ENCODE measurements around the gene MAP2K4.
"Not testable (repeated sequence)": the region's sequence is repeated elsewhere in the genome, so short reads cannot be mapped to it uniquely, and the experiment has no call there.

MAP2K4 gene

DNA sequence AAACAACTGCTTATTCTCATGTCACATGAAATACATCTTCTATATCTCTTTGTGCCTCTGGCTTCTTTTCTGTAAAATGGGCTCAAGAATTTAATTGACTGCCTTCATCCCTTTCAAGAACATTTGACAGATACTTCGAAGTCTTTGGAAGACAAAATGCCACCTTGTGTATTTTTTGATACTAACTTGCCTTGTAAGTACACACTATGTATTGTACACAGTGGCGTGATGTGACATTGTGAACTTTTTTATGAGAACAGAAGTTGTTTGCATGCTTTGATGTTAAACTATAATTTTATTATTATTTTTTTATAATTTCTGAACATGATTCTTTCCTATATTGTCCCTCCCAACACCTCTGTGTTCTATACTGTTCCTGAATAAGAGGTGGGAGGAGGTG is 73.7 kb downstream of the MAP2K4 start:
- no peak for DNase-seq

DNA sequence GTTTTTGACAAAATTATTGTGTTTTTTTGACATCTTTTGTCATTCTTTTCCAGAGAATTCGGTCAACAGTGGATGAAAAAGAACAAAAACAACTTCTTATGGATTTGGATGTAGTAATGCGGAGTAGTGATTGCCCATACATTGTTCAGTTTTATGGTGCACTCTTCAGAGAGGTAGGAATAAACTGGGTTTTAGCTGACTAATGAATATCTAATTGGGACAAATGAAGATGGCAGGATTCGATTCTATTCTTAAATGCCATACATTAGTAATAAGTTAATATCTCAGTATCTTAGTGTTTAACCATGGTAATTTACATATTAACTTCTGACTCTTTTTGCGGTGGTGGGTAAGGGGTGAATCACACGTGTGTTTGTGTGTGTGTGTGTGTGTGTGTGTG is 74.8 kb downstream of the MAP2K4 start:
- DNase-seq: no peak

DNA sequence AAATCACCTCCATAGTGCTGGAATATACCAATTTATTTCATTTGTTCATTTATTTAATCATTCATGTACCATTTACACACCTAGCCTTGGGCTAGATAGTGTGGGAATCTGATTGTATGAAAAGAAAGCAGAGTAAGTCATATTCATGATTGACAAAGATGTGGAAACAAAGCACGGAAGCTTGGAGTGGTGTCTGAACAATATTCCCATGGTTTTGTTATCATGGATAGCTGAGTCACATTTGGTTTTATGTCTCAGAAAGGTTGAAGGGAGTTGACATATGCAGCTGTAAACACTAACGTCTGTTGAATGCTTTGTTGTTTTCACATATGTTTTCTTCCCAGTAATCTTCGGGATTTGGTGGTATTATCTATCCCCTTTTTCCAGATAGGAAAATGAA is 76.6 kb downstream of the MAP2K4 start:
- no peak for DNase-seq

DNA sequence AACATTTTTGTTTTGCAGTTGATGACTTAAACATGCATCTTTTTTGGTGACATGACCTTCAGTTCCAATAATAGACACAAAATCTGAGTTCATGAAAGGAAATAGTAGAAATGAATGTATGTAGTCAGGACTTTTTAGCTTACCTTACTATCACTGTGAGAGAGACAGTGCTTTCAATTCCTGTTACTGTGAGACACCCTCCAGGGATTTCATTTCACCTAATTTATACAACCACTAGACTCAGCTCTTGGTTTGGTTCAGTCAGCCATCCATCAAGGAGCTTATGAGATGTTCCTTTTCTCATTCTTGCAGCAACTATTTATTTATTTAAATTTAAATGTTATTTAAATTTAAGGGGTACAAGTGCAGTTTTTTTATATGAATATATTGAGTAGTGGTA is 77.9 kb downstream of the MAP2K4 start:
- no peak for DNase-seq

DNA sequence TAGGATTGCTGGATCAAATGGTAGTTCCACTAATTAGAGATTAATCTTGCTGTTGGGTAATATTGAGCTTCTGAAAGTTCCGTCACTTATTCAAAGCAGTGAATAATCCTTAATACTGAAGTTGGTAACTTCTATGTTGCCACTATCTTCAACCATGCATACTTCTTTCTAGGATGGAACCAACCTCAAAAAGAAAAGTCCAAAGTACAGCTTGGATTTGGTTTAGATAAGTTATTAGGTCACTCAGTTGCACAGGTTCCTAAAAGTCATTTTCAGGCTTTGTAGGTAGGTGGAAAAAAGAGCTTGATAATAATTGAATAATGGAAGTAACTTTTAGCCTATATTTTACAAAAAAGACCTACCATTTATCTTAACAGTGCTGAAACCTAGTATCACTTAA is 78.7 kb downstream of the MAP2K4 start:
- DNase-seq: no peak

- no peak for DNase-seq
These were observed 84.2 kb downstream of the MAP2K4 start for GRCh38 chr17:12104831-12105230.

DNA sequence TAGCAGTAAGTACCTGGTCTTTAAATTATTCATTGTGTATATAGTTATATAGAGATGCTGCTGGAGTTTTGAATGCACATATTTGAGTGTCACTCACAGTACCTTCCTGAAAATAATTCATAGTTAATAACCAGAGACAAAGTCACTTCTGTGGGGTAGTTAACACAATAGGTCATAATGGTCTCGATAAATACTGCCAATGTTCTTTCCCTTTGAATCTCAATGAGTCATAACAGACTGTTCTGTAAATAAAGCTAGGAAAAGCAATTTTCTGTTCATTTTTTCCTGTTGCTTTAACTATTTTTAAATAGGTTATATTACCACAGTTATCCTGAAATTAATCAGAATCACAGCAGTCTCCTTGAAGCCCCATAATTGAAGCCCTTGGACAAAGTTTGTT is 87.2 kb downstream of the MAP2K4 start:
- DNase-seq: no peak

DNA sequence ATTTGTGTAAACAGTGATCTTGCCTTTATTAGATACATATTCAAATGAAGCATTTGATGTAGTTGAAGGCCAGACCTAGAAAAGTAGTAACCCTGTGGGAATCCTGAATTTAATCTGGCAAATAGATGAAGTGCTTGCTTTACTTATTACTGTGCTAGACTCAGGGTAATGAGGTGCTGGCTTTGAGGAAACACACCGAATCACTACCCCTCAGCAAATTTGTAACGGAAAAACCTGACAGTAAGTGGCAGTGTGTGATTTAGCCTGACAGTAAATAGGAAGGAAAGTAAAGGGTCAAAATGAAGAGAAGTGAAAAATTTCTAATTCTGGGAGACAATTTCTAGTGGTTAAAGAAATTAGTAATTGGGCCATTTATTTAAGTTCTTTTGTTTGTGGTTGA is 90.2 kb downstream of the MAP2K4 start:
- DNase-seq: no peak

DNA sequence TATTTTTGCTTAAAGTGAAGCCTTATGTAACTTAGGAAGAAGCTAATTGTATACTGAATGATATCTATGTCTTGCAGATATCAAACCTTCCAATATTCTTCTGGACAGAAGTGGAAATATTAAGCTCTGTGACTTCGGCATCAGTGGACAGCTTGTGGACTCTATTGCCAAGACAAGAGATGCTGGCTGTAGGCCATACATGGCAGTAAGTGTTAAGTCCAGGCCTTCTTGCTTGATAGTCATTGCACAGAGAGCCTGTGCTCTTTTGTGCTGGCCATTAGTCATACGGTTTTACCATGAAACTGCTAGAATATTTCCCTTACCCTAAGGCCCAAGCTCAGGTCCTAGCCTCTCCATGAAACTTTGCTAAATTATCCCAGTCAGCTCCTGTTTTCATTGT is 92.5 kb downstream of the MAP2K4 start:
- DNase-seq: no peak

DNA sequence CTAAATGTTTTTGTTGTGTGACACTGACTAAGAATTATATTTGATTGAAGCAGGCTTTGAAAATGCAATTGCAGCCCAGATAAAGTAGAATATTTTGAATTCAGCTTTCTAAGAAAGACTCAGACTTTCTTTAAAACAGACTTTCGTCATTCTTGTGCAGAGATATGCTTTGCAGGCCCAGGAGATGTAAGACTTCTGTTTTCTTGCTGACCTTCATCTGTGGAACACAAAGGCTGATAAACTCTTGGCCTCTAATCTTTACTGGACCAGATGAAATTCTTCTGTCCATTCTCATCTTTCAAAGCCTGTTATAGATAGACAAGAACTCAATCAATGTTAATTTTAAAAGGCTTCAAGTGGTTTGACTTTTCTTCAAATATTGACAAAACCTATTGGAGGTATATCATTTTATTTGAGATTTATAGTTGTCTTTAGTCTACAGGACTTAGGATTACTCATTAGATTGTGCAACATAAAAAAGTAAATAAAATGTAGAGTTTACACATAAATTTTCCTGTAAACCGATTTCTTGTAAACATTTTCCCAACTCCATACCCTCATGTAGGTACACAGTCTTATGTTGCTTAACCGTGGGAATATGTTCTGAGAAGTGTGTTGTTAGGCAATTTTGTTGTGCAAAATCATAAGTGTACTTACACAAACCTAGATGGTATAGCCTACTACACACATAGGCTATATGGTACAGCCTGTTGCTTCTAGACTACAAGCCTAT is 94.2 kb downstream of the MAP2K4 start:
- DNase-seq: no peak

DNA sequence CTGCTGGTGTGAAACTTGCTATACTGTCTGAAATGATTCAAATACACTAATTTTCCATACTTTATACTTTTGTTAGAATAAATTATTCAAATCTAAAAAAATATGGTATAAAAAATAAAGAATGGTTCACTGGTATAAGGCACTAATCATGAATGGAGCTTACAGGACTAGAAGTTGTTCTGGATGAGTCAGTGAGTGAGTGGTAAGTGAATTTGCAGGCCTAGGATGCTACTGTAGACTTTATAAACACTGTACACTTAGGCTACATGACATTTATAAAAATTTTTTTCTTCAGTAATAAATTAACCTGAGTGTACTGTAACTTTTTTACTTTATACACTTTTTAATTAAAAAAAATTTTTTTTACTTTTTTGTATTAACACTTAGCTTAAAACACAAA is 95.5 kb downstream of the MAP2K4 start:
- DNase-seq: no peak

- DNase-seq: no peak
These were observed 97.9 kb downstream of the MAP2K4 start for GRCh38 chr17:12118617-12119016.

DNA sequence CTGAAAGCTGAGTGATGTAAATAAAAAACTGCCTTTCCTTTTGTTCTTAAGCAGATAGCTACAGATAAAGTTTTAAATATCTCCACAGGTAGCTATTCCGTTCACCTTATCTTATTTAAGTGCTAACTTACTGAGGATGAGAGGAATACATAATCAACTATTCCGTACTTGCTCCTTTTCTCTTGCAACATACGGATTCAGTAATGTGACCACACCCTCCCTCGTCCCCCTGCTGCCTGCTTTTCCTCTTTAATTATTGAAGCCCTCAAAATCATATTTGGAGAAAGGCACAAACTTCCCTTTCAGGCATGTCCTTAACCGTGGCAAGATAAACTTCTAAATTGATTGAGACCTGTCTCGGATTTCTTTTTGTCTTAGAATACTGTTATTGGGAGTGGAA is 101.4 kb downstream of the MAP2K4 start:
- DNase-seq: no peak

- no peak for DNase-seq
These were observed 106.5 kb downstream of the MAP2K4 start for GRCh38 chr17:12127177-12127576.

DNA sequence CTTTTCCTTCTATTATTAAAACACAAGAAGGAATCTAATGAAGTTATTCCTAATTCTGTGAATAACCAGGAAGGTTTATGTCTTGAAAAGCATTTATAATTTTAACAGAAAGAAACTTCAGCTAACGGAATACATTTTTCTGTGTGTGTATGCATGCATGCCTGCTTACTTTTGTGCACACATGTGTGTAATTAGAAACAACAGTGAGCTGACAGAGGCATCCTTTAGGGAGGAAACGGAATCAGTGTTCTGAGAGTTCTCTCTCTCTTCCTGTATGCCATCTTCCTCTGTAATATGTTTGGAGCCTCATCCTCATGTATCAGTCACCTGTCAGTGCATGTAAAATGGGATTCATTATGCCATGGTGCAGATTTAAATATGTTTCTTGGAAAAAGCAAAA is 107.0 kb downstream of the MAP2K4 start:
- no peak for DNase-seq

GRCh38 chr17:12128946-12129345 is 108.3 kb downstream of the MAP2K4 start:
- no peak for DNase-seq

GRCh38 chr17:12133183-12133582 is 112.5 kb downstream of the MAP2K4 start:
- no peak for DNase-seq

DNA sequence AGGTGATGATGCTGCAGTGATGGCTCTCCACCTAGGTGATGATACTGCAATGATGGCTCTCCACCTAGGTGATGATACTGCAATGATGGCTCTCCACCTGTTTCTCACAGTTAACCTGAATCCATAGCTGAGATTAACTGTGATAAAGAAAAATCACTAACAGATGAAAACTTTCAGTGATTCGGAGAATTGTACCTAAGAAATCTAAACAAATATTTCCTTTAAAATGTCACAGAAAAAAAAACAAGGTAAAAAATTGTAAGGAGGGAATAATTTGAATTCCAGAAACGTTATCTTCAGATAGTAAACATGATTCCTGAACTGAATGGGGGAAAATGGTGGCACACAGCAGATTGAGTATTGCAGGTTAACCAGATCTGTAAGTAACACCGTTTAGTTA is 113.4 kb downstream of the MAP2K4 start:
- DNase-seq: no peak

GRCh38 chr17:12134587-12134986 is 113.9 kb downstream of the MAP2K4 start:
- DNase-seq: no peak

DNA sequence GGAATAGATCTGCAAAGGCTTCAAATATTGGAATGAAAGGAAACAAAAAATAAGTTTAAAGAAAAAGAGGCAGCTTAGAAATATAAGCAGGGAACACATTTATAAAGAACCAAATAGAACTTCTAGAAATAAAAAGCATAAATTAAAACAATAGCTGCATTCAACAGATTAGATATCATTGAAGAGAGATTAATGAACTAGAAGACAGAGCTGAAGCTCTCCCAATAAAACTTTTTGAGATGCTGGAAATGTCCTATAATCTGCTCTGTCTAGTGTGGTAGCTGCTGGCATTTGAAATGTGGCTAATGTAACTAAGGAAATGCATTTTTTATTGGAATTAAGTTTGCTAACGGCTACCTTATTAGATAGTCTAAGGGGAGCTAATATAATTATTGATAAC is 115.6 kb downstream of the MAP2K4 start:
- DNase-seq: no peak

GRCh38 chr17:12136646-12137045 is 116.0 kb downstream of the MAP2K4 start:
- no peak for DNase-seq

GRCh38 chr17:12137859-12138258 is 117.2 kb downstream of the MAP2K4 start:
- no peak for DNase-seq

GRCh38 chr17:12140685-12141084 is 120.0 kb downstream of the MAP2K4 start:
- DNase-seq: no peak

GRCh38 chr17:12162187-12162586 is 141.5 kb downstream of the MAP2K4 start:
- DNase-seq: not testable (repeated sequence)

GRCh38 chr17:12164085-12164484 is 143.4 kb downstream of the MAP2K4 start:
- DNase-seq: no peak
